ENCODE results near the gene JAZF1.

JAZF1 gene

DNA sequence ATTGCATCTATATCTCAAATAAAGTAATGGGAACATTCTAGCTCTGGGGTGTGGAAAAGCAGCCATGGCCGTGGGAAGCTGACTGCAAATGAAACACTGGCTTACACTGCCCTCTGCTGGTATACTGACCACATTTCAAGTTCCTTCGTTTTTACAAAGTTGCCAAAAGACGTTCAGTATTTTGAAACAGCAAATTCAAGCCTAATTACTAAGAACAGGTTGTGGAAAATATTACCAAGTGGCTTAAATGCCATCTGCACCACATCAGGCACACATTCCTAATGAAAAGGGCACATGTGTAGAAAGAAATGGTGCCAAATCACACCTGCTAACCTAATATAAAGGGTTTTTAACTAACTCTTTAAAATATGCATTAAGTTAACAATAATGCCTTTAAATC is 83.9 kb downstream of the JAZF1 start:
- peak; percentile 59 to 64 for DNase-seq

DNA sequence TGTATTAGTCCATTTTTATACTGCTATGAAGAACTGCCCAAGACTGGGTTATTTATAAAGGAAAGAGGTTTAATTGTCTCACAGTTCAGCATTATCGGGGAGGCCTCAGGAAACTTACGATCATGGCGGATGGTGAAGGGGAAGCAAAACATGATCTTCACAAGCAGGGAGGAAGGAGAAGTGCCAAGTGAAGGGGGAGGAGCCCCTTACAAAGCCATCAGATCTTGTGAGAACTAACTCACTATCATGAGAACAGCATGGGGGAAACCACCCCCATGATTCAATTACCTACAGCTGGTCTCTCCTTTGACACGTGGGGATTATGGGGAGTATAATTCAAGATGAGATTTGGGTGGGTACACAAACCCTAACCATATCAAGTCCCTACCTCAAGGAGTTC is 85.4 kb downstream of the JAZF1 start:
- no peak for DNase-seq

DNA sequence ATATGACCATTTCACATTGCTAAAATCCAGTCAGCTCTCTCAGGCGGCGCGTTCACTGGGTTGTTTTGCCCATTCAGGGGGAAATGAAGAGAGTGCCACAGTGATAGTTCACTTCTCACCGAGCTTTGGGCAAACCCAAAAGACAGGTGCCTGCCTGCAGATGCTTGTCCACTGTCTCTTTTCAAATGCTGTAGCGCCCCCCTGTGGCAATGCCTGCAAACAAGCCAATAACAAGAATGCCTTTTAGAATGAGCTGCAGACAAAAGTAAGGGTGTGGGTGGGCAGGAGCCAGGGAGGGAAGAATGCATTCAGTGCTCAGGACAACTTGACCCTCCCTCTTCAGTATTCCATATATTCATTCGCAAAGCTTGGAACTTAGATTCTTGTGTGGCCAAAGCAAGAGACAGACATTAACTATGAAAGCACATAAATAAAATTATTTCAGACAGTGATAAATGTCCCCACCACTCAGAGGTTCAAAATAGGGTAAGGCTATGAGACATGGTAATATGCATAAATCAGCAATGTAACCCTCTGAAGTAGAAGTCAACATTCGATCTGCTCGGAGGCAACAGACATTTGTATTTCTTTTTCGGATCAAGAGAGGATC is 86.9 kb downstream of the JAZF1 start:
- DNase-seq, result peak; percentile 86 to 89

DNA sequence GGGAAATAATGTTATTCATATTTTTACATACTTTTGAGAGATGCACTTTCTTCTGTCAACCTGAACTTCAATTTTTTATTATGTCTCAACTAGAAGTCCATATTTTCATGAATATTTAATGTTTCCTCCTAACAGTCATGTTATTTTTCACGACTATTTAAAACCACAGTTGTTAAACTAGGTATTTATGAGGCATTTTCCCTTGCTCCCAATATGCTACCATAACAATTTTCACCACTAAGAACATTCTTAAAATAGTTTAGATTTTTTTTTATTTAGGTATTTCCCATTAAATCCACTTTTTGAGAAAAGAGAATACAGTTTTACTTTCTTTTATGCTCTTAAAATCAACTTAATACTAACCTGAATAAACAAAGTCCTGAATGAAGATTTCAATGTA is 89.4 kb downstream of the JAZF1 start:
- DNase-seq, result no peak

DNA sequence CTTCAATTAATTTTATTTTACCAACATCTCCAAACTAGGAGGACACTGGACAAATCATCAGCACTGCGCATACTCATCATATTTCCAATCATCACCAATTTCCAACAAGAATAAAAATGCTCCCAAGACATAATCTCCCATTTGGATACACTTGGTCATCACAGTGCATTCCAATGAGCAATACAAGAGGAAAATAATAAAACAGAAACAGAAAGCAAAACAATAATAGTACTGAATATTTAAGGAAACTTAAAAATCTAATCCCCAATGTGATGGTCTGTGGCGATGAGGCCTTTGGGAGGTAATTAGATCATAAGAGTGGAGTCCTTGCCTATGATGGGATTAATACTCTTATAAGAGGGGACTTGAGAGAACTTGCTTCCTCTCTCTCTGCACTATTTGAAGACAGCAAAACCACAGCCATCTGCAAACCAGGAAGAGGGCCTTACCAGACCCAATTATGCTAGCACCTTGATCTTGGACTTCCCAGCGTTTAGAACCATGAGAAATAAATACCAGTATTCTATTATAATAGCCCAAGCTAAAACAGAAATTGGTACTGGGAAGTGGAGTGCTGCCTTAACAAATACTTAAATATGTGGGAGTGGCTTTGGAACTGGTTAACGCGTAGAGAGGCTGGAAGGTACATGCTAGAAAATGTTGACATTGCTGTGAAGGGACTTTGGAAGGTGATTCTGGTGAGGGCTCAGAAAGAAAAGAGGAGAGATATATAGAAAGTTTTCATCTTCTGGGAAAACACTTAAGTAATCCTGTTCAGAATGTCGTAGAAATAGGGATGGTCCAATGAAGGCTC is 91.5 kb downstream of the JAZF1 start:
- DNase-seq, result no peak

DNA sequence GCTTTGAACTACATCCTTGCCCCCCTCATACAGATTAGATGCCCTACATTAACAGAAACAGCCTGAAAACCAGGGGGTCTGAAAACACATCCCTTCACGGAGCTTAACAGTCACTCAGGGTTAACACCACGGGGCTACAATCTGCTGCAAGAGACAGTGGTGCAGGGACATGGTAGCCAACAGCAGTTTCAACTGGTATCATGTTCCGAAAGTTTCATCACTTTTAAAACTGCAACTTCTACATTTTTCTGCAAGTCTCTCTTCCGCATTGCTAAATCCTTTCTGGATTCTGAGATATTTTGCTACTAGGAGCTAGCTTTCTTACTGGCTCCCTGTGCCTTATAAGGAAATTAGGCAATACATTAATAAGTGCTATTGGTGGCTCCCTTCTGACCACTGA is 92.6 kb downstream of the JAZF1 start:
- DNase-seq, result no peak

DNA sequence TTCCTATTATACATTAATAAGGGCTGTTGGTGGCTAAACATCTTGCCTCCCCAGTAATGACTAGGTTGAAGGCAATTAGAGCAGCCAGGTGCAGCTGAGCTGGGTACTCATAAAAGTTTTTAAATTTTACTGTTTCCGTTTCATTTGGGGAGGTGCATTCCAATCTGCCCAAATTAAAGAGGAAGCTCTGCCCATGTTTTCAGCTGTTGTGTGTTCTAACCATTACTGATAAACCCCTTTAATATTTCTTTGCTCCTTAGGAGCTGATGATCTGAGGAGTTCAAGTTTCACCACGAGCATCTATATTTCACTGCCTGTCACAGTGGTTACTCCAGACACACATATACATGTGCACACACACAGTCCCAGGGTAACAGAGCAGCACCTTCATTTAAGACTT is 94.4 kb downstream of the JAZF1 start:
- no peak for DNase-seq

DNA sequence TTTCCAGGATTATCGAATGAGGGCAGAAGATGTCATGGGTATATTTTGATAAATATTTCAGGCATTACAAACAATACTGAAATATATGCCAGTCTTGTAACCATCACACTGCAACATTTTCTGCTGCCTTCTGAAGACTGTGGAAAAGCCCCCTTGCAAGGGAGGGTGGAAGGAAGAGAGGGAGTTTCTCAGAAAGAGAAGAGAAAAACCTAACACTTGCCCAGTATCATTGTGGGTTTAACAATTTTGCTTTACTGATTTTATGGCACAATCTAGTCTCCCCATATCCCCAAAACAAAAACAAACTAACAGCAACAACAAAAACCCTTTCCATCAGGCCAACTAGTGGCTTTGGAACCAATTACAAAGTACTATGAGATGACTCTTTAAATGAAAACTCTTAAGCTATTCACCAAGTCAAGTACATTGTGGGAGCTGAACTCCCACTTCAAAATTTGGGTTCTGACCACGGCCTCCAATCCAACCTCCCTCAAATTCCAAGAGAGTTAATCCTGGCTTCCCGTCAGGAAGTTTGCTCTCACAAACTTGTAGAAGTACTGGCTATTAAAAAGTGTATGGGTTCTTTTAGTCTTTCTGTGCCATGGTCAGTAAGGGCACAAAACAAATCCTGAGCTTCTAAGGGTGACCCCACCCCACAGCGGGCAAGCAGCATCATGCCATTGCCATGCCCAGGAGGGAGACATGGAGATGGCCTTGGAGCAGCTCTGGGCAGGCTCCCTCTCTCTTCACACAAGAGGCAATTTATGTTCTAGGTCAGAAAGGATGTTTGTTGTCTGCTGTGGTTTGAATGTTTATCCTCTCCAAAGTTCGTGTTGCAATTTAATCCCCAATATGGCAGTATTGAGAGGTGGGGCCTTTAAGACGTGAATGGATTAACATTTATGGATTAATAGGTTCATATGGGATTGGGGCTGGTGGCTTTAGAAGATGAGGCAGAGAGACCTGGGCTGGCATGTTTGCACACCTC is 96.3 kb downstream of the JAZF1 start:
- no peak for DNase-seq

DNA sequence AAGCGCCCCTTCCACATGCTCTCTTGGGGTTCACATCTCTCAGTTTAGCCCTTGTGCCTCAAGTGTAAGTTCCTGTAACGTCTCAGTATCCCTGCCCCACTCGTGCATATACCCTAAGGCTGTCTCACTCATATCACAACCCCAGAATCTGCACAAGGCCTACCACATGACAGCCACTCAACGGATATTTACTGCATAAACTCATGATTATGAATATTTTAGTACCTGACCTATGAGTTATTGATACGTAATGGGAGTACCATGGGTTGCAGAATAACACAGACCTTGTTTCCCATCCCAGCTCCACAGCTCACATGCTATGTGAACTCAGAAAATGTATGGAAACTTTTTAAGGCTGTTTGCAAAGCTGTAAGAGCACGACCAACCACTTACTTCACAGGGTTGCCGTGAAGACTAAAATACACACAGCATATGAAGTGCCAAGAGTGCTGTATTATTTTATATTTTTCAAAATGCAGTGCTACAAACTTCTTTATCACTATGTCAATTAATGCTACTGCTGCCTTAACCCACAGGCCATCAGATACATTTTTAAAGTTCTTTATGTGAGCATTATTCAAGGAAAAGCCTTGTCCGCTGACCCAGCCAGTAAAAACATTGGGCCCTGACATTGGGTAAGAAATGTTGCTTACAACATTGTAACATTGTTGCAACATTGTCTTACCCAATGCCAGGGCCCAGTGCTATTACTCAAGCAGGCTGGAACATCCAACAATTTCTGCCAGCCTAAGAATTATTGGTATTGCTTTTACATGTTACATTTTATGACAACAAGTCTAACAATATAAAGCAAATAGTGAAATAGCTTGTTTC is 97.2 kb downstream of the JAZF1 start:
- DNase-seq, result no peak

DNA sequence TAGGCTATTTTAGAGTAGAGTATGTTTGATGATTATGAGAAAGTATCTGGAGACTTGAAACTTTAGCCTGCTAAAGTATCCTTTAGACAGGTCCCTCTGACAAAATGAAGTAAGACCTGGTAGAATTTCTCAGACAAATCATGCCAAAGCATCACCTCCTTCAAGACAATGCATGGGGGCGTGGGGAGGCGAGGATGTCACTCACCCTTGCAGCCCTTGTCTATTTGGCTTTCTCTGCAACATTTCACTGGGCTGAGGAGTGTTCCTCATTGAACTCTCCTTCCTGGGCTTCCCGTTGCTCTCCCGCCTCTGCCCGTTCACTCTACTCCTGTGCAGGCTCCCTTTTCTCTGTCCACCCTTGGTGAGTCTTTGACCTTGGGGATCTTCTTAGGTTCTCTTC is 98.5 kb downstream of the JAZF1 start:
- no peak for DNase-seq

DNA sequence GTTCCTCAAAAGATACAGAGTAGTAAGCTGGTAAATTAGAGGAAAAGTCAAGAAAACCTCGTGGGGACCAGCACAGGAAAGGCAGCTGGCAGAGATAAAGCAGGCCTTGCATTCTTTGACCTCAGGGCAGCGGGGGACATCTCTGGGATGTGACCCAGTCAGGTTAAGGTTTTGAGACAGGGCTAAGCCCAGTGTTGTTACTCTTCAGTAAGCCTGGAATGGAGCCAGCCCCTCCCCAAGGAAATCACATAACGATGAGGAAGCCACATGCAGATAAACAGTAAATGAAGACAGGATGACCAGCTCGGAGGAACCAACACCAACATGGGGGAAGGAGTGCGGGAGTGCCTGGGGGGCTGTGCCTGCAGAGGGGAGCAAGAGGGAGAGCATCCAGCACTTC is 99.6 kb downstream of the JAZF1 start:
- DNase-seq, result no peak

DNA sequence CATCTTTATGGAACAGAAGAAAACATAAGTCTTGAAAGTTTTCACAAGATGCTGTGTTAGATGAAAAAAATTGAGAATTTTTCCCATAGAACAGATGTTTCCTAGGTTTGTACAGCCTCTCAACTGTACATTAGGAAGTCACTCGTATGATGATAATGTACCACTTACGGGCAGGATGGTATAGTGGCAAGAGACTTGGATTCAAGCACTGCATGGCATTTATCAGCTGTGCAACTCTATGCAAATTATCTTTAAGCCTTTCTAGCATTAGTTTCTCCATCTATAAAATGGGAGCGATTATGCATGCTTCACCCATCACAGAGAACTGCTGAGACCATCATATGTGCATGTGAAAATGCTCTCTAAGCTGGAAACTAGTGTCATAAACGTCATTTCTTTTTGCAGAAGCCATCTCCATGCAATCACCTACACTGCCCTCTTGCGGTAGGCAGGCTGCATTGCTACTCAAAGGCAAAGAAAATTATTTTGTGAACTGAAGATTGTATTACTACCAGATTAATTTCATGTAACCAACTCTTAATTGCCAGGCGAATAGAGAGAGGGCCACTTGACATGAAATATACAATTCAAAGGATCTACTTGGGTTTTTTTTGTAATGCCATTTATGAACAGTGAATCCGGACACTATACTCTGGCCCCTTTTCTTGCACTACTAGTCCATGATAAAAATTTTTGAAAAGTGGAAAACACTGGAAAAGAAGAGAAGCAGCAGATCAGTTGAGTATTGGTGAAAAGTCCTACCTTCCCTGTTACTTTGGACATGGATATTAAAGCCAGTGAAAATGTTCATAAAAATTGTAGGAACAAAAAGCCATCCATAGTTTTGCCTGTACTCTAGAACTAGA is 102.3 kb downstream of the JAZF1 start:
- DNase-seq, result peak; percentile 57 to 68

DNA sequence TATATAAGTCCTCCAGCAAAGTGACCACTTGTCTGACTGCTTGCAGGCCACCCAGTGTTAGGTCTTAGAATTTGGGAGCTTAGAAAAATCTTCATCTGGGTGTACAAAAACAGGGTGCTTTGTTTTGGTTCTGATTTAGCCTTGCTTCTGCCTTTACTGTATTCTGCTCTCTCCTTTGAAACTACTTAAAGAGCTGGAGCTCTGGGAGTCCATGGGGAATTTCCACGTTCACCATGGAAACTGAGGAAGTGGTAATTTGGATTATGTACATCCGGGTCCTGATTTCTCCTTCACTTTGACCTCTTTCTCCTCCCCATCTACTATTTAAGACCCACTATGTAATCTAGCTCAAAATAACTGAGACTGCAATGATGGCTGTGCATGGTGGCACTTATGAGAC is 103.0 kb downstream of the JAZF1 start:
- no peak for DNase-seq

DNA sequence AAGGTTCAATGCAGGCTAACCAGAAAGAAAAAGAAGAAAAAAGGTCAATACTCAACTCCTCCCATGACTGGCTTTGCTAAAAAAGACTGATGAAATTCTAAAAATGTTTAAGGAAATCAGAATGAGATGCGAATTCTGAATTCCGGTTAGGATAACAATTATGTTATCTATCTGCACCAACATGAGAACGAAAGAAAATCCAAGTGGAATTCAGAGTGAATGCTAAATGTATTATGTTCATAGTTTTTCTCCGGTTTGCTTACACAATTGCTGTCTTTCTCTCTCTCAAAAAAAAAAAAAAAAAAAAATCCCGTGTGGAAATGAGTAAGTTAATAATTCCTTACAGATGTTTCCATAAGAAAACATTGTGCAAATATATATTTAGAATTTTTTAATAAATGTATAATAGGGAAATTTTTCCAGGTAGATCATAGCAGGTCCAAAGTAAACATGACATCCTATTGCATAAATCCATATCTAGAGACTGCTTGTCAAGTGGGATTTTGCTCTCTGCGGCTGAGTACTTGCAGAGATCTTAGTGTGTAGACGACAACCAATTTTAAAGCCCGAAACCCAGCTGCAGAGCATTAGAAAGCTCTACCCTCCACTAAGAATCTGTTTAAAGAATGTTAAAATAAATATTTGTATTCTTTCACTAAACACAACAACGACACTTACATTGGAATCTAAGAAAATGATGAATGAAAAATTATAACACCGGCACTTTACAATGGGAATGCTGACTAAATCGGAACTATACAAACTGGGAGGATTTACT is 104.0 kb downstream of the JAZF1 start:
- DNase-seq, result peak; percentile 19 to 49

DNA sequence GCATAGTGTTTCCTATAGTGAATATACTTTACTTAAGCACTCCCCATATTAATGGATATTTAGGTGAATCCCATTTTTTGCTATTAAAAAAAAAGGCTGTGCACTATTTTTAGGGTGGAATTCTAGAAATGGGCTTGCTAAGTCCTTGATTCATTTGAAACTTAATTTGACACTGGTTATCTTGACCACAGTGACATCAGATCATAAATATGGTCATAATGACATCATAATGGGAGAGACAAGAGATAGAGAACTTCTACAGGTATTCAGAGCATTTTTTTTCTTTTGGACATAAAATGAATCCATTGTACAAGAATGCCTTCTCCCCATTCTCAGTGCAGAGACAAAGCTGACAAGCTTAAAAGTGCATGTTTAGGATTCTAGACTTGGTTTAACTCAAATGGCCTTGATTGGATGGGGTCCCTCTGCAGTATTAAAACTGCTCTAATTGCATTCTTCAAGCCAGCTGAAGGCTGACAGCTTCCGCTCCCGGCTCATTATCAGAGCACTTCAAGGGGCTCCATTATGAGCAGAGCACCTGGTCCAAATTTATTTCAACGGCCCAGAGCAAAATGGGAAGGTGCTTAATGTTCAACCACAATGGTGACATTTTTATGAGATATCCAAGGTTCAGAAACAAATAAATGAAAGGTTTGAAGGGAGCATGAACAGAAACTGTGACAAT is 104.8 kb downstream of the JAZF1 start:
- DNase-seq, result peak; percentile 68 to 79

DNA sequence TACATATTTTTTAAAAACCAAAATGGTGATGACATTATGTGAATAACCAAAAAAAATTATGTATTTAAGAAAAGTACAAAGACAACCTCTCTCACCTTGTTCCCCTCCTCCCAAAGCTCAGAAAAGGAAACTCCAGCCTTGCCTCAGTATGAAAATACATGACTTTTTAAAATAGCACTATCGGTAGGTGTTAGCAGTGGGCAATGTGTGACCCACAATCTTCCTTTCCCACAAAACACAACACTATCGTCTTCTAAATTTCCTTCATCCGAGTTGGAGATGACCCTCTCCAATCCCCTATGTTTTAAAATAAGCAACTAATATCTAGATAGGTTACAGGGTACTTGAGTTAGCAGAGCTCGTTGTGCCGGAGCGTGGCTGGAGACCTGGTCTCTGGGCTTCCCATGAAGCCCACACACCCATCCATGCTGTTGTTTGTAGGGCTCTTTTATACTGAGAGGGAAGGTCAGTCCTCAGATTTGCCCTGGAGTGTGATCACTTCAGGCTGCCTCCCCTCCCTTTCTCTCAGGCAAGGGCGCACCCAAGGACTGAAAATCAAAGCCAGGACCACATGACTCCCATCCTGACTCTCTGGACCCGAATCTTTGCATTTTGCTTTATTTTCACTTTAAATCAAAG is 107.6 kb downstream of the JAZF1 start:
- DNase-seq, result no peak

DNA sequence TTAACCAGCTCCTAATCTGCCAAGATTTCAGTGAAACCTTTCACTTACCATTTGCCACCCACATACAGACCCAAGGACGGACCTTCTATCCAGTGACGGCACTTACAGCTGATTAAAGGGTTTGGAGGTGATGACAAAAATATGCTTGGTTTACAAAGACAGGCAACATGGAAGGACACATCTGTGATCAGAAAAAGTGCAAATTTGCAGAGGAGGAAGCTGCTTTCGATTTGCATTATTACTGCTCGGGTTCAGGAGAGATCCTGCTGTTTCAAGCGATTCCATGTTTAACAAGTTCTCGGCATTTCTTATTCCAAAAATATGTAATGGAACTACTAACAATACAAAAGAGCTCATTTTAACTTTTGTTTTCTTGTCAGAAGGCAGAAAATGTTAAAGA is 109.0 kb downstream of the JAZF1 start:
- DNase-seq, result no peak

DNA sequence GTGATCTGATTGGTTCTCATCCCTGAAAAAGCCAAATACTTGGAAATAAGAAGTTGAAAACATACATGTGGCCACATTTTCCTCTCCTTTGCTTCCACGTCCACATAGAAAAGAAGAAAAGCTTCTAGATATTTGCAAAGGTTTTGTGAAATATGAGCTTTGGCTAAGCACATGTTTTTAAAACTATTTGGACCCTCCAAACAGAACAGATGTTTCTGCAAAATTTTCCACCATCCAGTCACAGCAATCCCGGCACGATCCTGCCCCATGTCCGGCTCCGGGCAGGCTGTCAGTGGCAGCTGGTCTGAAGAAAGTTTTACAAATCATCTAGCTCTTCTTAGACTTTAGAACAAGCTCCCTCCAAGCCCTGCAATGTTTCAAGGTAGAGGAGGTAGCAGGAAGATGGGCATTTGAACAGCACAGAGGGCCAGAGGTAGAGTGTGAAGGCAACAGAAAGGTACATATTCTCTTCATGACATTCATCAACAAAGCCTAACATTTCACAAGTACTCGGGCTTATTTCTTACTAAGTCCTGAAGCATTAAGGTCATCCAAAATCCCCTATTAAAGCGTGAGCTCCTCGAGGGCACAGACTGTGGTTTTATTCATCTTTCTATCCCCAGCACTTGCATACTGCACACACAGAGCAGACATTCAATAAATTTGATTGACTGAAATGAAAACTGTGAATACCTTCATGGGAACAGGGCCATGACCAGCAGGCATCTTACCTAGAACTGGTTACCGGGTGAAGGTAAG is 110.1 kb downstream of the JAZF1 start:
- DNase-seq, result no peak

DNA sequence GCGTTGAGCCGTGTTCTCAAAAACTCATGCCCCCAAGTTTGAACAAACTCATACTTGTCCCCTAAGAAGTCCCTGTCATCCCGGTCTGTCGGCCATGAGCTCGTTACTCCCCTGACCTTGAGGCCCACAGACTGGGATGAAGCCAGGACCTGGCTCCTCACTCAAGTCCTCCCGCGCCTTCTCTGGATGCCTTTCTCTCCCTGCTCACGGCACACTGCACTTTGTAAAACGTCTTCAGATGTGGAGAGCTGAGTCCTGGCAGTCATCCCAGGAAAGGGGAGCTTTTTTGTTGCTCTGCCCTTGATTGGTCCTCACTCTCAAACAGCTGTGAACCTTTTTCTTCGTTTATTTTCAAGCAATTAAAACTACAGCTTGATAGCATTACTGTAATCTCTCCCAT is 110.8 kb downstream of the JAZF1 start:
- no peak for DNase-seq
